ENCODE data around the gene BARHL1.

- no peak for TF ChIP-seq NR2F1 (CRISPR knock-in tag; IDR thresholded peaks at IDR 0.05)
- TF ChIP-seq ZNF232 (CRISPR knock-in tag; IDR thresholded peaks at IDR 0.05; ENCODE audit: borderline replicate concordance) = no peak
Observed at GRCh38 chr9:132606066-132606465, 23.7 kb downstream of the BARHL1 start.

All from HepG2 (cell line).